Thyroid gland (tissue), 4 donors: ENCODE measurements around the gene COTL1.
"Not testable (repeated sequence)": the region's sequence is repeated elsewhere in the genome, so short reads cannot be mapped to it uniquely, and the experiment has no call there.

Experiments
- POLR2A ChIP-seq, 2 donors: fragments of 450-650 bp; IDR thresholded peaks; one replicate each; pipeline ENCODE4 v1.6.1; 2017; ENCODE audit warnings: antibody characterized with exemption in 2 of 2, mild to moderate bottlenecking in 2 of 2, moderate library complexity in 1 of 2
- TF ChIP-seq, protein P1 (sequence below), 6 experiments: fragments of 200-600 bp in 3 of 6; fragments of 450-650 bp in 3 of 6; sonication (generic) in 3 of 6; IDR thresholded peaks; one replicate each; pipeline ENCODE4 v1.5.1; 2016 to 2019; ENCODE audit warnings: antibody characterized with exemption in 6 of 6, mild to moderate bottlenecking in 2 of 6, inconsistent platforms in 1 of 6, moderate library complexity in 1 of 6

DNA sequence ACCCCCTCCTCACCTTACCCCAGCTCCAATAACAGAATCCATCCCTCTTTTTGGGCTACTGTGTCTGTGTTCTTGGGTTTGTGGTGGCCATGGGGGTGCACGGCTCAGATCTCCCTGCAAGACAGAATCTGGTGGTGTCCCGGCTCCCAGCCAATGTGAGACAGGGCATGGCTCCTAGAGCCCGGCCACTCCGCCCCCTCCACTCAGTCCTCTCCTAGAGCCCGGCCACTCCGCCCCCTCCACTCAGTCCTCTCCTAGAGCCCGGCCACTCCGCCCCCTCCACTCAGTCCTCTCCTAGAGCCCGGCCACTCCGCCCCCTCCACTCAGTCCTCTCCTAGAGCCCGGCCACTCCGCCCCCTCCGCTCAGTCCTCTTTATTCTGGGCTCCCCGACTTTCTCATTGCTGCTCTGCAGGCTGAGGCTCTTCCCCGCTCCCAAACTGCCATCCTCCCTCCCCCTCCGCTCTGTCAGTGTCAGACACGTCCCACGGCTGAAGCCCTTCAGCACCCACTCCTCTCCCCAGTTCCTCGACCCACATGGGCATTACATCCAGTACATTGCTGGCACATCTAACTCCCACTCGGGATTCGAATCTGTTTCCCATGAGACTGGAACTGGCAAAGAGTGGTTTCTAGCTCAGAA, 92.8 kb downstream of the COTL1 start:
- TF ChIP-seq, protein P1, sequence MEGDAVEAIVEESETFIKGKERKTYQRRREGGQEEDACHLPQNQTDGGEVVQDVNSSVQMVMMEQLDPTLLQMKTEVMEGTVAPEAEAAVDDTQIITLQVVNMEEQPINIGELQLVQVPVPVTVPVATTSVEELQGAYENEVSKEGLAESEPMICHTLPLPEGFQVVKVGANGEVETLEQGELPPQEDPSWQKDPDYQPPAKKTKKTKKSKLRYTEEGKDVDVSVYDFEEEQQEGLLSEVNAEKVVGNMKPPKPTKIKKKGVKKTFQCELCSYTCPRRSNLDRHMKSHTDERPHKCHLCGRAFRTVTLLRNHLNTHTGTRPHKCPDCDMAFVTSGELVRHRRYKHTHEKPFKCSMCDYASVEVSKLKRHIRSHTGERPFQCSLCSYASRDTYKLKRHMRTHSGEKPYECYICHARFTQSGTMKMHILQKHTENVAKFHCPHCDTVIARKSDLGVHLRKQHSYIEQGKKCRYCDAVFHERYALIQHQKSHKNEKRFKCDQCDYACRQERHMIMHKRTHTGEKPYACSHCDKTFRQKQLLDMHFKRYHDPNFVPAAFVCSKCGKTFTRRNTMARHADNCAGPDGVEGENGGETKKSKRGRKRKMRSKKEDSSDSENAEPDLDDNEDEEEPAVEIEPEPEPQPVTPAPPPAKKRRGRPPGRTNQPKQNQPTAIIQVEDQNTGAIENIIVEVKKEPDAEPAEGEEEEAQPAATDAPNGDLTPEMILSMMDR (IDR thresholded peaks at IDR 0.05) = not testable (repeated sequence)
- TF ChIP-seq POLR2A (IDR thresholded peaks at IDR 0.05) = not testable (repeated sequence)
